ENCODE results near the gene ATRIP.

GRCh38 chr3:48503401-48504050 lies 57.0 kb downstream of the ATRIP start:
- TF ChIP-seq POLR2A (IDR thresholded peaks at IDR 0.05): no peak
- TF ChIP-seq, protein P1, sequence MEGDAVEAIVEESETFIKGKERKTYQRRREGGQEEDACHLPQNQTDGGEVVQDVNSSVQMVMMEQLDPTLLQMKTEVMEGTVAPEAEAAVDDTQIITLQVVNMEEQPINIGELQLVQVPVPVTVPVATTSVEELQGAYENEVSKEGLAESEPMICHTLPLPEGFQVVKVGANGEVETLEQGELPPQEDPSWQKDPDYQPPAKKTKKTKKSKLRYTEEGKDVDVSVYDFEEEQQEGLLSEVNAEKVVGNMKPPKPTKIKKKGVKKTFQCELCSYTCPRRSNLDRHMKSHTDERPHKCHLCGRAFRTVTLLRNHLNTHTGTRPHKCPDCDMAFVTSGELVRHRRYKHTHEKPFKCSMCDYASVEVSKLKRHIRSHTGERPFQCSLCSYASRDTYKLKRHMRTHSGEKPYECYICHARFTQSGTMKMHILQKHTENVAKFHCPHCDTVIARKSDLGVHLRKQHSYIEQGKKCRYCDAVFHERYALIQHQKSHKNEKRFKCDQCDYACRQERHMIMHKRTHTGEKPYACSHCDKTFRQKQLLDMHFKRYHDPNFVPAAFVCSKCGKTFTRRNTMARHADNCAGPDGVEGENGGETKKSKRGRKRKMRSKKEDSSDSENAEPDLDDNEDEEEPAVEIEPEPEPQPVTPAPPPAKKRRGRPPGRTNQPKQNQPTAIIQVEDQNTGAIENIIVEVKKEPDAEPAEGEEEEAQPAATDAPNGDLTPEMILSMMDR (IDR thresholded peaks at IDR 0.05): no peak

Data from lower leg skin (tissue), 3 donors.